HG03064 (cell line): Measurements from ENCODE around the gene AUTS2.

Source experiments
- ATAC-seq: cut with Tn5 transposase; IDR thresholded peaks from one replicate; pipeline ENCODE4 v1.9.1; 2021; ENCODE audit warnings: low read depth; ENCODE audit not compliant: unreplicated experiment

The AUTS2 gene

GRCh38 chr7:70529436-70529835 is 931.2 kb downstream of the AUTS2 start:
- no peak for ATAC-seq

- no peak for ATAC-seq
Measured at GRCh38 chr7:70529914-70530585, 931.8 kb downstream of the AUTS2 start.

GRCh38 chr7:70533614-70534013 is 935.3 kb downstream of the AUTS2 start:
- no peak for ATAC-seq

- ATAC-seq: no peak
Measured at GRCh38 chr7:70539205-70539604, 940.9 kb downstream of the AUTS2 start.

- no peak for ATAC-seq
Measured at GRCh38 chr7:70539617-70540016, 941.3 kb downstream of the AUTS2 start.

DNA sequence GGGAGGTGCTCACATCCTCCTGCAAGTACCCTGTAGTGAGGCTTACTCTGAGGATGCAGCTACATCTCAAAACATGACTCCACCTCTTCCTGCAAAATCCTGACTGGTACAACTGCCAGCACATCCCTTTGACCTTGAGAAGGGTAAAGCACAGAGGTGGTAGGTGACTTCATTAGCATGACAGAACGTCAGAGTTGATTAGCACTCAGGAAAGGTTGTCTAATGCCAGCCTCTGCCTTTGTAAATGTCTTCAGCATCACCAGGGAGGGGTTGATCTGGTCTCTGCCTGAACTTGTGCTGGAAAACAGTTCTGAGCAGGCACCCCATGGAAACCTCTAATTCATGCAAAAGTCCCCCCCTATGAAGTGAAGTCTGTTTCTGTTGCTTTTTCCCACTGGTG is 942.4 kb downstream of the AUTS2 start:
- ATAC-seq: no peak

DNA sequence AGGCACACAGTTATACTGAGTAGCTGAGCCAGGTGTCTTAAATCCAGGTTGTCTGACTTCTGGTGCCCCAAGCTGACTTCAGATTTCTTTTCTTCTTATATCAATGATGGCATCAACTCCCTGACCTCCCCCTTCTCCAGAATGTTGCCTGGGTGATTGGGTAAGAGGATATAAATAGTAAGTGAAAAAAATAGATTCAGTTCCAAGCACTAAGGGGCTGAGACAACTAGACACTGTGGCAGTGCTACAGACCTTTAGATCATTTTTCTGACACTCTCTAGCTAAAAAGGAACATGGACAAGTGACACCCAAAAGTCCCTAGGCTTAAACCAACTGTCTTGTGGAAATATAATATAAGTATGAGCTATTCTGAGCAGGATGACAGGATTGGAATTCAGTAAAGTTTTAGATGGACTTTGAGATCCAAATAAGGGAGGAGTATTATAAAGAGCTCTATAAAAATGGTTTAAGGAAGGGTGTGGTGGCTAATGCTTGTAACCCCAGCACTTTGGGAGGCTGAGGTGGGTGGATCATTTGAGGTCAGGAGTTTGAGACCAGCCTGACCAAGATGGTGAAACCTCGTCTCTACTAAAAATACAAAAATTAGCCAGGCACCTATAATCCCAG is 944.6 kb downstream of the AUTS2 start:
- ATAC-seq: no peak

- no peak for ATAC-seq
Measured at GRCh38 chr7:70544016-70544415, 945.7 kb downstream of the AUTS2 start.

DNA sequence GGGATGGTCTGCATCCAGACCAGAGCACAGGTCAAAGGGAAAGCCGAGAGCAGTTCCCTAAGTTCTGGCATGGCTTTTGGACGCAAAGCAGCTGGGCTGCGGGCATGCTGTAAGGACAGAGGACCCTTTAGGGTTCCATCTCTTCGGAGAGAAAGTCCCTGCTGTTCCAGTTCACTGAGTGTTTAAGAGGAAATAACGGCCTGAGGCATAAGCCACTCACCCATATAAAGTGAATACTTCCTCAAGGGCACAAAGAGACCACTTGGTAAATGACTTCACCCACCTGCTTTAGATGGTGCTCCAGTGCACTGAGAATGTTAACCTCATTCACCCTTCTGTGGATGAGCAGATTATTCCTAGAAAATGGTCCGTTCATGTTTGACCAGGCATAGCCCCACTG is 946.9 kb downstream of the AUTS2 start:
- ATAC-seq: no peak

DNA sequence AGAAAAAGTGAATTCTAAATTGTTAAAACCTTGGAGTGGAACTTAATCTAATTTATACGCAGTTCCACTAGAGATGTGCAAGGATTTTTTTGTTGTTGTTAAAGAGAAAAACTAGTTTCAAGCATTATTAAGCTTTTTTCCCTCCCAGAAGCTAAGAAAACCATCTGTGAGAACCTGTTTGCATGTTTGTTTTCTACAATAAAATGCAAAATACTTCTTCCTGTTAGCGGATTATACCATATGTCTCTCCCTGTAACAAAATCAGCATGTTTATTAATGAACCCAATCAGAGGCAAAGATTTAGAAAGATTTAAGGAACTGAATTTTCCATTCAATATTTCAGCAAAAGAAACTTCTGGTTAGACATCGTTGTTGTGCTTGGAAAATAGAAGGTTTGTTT is 953.9 kb downstream of the AUTS2 start:
- no peak for ATAC-seq

- ATAC-seq: no peak
Measured at GRCh38 chr7:70553364-70553763, 955.1 kb downstream of the AUTS2 start.

DNA sequence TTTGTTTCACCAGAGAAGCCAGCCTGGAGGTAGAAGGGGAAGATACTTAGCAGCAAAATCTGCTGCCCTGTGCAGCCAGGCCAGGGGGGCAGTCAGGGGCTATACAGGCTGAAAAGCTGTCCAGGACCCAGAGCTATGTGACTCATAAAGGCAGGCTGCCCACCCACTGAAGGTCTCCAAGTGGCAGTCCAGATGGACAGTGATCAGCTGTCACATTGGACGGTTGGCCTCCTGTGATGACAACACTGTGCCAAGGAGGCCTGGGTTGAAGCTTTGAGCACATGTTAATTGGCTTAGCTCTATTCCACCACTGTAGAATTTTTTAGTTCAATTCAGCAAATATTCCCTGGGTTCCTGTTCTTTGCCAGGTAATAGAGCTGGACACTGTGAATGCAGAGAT is 956.4 kb downstream of the AUTS2 start:
- ATAC-seq: no peak

DNA sequence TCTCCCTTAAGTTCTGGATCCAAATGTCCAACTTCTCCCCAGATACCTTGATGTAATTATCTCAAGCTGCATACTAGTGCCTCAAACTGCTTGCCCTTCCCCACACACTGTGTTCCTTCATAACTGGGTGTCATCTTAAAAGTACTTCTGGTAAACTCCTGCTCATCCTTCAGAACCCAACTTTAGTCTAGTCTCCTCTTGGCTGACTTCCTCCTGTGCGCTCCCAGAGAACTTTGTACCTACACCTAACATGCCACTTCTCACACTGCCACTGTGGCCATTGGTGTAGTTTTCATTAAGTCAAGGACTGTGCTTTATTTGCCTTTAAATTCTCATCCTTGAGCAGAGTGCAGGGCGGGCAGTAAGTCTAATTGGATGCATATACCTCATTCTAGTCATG is 958.5 kb downstream of the AUTS2 start:
- no peak for ATAC-seq

DNA sequence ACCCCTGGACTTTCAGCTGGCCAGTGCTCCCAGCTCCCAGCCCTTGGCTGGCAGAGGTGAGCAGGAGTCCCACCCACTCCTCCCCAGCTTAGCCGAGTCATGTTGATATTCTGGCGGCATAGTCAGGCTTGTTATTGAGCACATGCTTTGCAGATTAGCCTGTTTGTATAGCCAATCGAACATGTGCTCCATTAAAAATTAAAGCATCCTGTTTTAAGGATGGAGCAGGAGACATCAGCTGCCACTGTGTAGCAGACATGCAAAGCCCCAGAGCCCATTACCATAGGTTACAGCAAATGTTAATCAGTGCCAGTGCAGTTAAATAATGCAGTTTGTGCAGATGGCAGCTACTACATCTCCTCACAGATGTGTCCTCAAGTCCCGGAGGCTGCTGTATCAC is 959.1 kb downstream of the AUTS2 start:
- no peak for ATAC-seq

DNA sequence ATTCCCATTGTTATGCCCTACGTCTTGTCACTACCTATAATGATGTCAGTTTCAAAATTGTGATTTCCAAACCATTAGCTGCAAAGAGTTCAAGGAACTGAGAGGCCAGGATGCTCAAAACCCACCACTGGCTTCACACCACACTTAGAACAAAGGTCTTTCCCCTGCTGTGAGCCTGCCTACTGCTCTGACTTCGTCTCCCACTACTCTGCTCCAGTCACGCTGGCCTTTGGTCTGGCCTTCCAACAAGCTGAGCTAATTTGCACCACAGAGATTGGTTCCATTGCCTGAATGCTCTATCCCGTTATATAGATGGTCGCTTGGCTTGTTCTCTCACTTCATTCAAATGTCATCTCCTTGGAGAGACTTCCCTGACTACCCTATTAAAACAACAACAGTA is 961.5 kb downstream of the AUTS2 start:
- ATAC-seq: no peak

DNA sequence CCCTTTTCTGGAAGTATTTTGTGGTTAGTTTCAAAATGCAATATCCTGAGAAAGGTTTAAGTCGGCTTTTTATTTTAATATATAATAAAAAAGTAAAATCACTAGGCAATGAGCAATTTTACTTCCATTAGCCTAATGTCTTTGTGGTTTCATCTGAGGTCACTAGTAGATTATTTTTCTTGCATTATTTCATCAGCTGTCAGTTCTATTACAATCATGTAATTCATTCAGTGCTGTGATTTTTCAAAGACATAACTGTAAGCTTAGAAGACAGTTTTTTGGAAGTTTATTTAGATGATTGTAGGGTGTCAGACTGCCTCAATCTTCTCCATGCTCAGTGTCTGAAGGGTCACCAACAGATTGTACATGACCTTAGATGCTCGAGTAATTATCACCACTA is 965.7 kb downstream of the AUTS2 start:
- ATAC-seq: no peak

GRCh38 chr7:70565721-70566370 is 967.6 kb downstream of the AUTS2 start:
- ATAC-seq: no peak

- no peak for ATAC-seq
Measured at GRCh38 chr7:70566671-70567070, 968.4 kb downstream of the AUTS2 start.

- no peak for ATAC-seq
Measured at GRCh38 chr7:70568674-70569334, 970.5 kb downstream of the AUTS2 start.

- no peak for ATAC-seq
Measured at GRCh38 chr7:70569335-70569819, 971.1 kb downstream of the AUTS2 start.

DNA sequence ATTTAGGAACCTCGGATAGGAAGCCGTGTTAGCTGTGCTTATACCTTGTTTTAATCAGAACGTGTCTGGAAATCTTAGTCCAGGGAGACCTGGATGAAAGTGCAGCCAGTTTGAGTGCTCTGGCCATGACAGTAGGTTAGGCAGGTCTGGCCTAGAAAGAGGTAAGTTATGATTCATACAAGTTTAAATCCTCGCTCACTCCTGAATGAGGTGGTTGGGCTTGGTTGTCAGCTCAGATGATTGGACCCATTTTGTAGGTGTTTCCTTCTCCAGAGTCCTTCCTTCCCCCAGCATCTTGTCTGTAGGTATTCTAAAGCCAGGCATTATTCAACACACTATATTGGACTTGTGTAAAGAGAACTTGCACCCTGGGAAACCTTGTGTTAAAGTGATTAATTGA is 971.8 kb downstream of the AUTS2 start:
- ATAC-seq: no peak
